Measurements from ENCODE around the gene ASCC2.

ASCC2 gene

GRCh38 chr22:29811377-29811776 lies 26.7 kb downstream of the ASCC2 start:
- TF ChIP-seq CTCF (IDR thresholded peaks at IDR 0.05; ENCODE audit: low read depth, low read length): no peak
- H3K4me3 ChIP-seq (ENCODE audit: low read depth, low read length): no peak overlapping the region

DNA sequence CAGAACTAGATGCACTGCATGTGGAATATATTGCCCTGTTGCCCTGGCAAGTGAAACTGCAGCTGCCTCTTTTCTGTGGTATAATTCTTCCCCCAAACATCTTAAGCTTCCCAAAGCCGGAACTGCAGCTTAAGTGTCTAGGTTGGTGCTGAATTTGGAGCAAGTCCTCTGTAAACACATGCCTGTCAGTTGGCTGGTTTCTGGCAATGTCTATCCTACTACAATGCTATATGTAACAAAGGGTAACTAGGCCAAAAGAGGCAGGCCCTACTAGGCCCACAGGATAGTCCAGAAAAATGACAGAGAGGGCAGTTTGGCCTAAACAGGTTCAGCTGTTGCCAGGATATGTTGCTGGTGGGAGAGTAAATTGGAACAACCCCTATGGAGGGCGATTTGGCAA lies 27.9 kb downstream of the ASCC2 start:
- TF ChIP-seq CTCF (IDR thresholded peaks at IDR 0.05; ENCODE audit: low read depth, low read length): no peak
- no peak overlapping the region for H3K4me3 ChIP-seq (ENCODE audit: low read depth, low read length)

- no peak overlapping the region for H3K4me3 ChIP-seq (ENCODE audit: low read depth, low read length)
- no peak for TF ChIP-seq CTCF (IDR thresholded peaks at IDR 0.05; ENCODE audit: low read depth, low read length)
Observed at GRCh38 chr22:29806196-29806595, 31.9 kb downstream of the ASCC2 start.

DNA sequence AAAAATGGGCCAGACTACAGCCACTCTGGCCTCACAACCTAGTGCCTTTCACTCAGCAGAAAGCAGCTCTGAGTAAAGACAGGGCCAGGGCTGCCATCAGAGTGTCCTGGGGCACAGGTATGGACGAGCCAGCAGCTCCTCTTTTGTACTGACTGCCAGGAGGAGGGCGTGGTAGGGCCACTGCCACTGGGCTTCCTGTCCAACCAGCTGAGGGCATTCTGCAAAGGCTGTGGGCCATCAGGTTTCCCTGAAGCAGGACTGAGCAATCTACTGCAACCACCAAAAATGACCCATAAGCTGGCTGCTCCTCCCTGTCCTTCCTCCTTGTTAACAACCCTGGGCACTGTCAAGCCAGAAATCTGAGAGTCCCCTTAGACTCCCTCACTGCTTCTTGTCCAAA lies 33.1 kb downstream of the ASCC2 start:
- TF ChIP-seq CTCF (IDR thresholded peaks at IDR 0.05; ENCODE audit: low read depth, low read length): no peak
- H3K4me3 ChIP-seq (ENCODE audit: low read depth, low read length): no peak overlapping the region

GRCh38 chr22:29803190-29803589 lies 34.9 kb downstream of the ASCC2 start:
- no peak overlapping the region for H3K4me3 ChIP-seq (ENCODE audit: low read depth, low read length)
- TF ChIP-seq CTCF (IDR thresholded peaks at IDR 0.05; ENCODE audit: low read depth, low read length): no peak

- TF ChIP-seq CTCF (IDR thresholded peaks at IDR 0.05; ENCODE audit: low read depth, low read length): no peak
- H3K4me3 ChIP-seq (ENCODE audit: low read depth, low read length): no peak overlapping the region
Observed at GRCh38 chr22:29801796-29802195, 36.3 kb downstream of the ASCC2 start.

- no peak overlapping the region for H3K4me3 ChIP-seq (ENCODE audit: low read depth, low read length)
Observed at GRCh38 chr22:29801153-29801552, 36.9 kb downstream of the ASCC2 start.

More at GRCh38 chr22:29801153-29801552, 36.9 kb downstream of the ASCC2 start:
- TF ChIP-seq CTCF (IDR thresholded peaks at IDR 0.05; ENCODE audit: low read depth, low read length): no peak

All from WI38 (cell line).